Thyroid gland (tissue), 4 donors: ENCODE data around the gene PXDN.

Experiments
- CTCF ChIP-seq, 6 experiments: fragments of 200-600 bp in 3 of 6; fragments of 450-650 bp in 3 of 6; sonication (generic) in 3 of 6; IDR thresholded peaks; one replicate each; pipeline ENCODE4 v1.5.1; 2016 to 2019; ENCODE audit warnings: antibody characterized with exemption in 6 of 6, mild to moderate bottlenecking in 2 of 6, inconsistent platforms in 1 of 6, moderate library complexity in 1 of 6
- POLR2A ChIP-seq, 2 donors: fragments of 450-650 bp; IDR thresholded peaks; one replicate each; pipeline ENCODE4 v1.6.1; 2017; ENCODE audit warnings: antibody characterized with exemption in 2 of 2, mild to moderate bottlenecking in 2 of 2, moderate library complexity in 1 of 2

GRCh38 chr2:1691366-1691765 is 52.9 kb downstream of the PXDN start:
- no peak for TF ChIP-seq POLR2A (IDR thresholded peaks at IDR 0.05)
- TF ChIP-seq CTCF (IDR thresholded peaks at IDR 0.05), result no peak
